Liver (tissue), 3 donors: ENCODE results near the gene DUSP16.

Source experiments
- ATF3 ChIP-seq: IDR thresholded peaks from 2 replicates; pipeline ENCODE4 v1.6.1; 2016; ENCODE audit warnings: antibody characterized with exemption
- EGR1 ChIP-seq, 2 donors: IDR thresholded peaks; 2 replicates each; pipeline ENCODE4 v1.6.1; 2016 to 2018; ENCODE audit warnings: antibody characterized with exemption in 2 of 2, low read depth in 2 of 2
- GABPA ChIP-seq, 2 donors: IDR thresholded peaks in 1 of 2; conservative IDR thresholded peaks in 1 of 2; 2 replicates each; pipeline ENCODE4 v1.6.1; 2016; ENCODE audit warnings: antibody characterized with exemption in 2 of 2, mild to moderate bottlenecking in 1 of 2, moderate library complexity in 1 of 2
- HNF4G ChIP-seq: IDR thresholded peaks from 2 replicates; pipeline ENCODE4 v1.6.1; 2016; ENCODE audit warnings: antibody characterized with exemption
- JUND ChIP-seq, 2 donors: IDR thresholded peaks; 2 replicates each; pipeline ENCODE4 v1.6.1; 2016; ENCODE audit warnings: antibody characterized with exemption in 2 of 2
- RAD21 ChIP-seq, 2 donors: IDR thresholded peaks; 2 replicates each; pipeline ENCODE4 v1.6.1; 2016; ENCODE audit warnings: antibody characterized with exemption in 2 of 2, mild to moderate bottlenecking in 2 of 2
- RXRA ChIP-seq, 2 donors: IDR thresholded peaks; 2 replicates each; pipeline ENCODE4 v1.6.1; 2017 to 2018; ENCODE audit warnings: antibody characterized with exemption in 2 of 2, mild to moderate bottlenecking in 1 of 2
- SP1 ChIP-seq: IDR thresholded peaks from 2 replicates; pipeline ENCODE4 v1.6.1; 2018; ENCODE audit warnings: antibody characterized with exemption, mild to moderate bottlenecking
- TAF1 ChIP-seq: conservative IDR thresholded peaks from 2 replicates; pipeline ENCODE4 v1.6.1; 2016; ENCODE audit warnings: antibody characterized with exemption, mild to moderate bottlenecking
- YY1 ChIP-seq: IDR thresholded peaks from 2 replicates; pipeline ENCODE4 v1.6.1; 2016; ENCODE audit warnings: antibody characterized with exemption, mild to moderate bottlenecking
- TF ChIP-seq, protein P1 (sequence below): fragments of 150-350 bp; IDR thresholded peaks from 2 replicates; pipeline ENCODE4 v1.5.1; 2017; ENCODE audit warnings: improper control_type of control experiment, low read depth, low read length; ENCODE audit not compliant: missing input control
- TF ChIP-seq, protein P2 (sequence below): IDR thresholded peaks from 2 replicates; pipeline ENCODE4 v1.6.1; 2016; ENCODE audit warnings: antibody characterized with exemption
- TF ChIP-seq, protein P3 (sequence below): IDR thresholded peaks from 2 replicates; pipeline ENCODE4 v1.6.1; 2016; ENCODE audit warnings: antibody characterized with exemption, mild to moderate bottlenecking
- TF ChIP-seq, protein P4 (sequence below): IDR thresholded peaks from 2 replicates; pipeline ENCODE4 v1.6.1; 2016; ENCODE audit warnings: antibody characterized with exemption
- donor health status: healthy.
- donor health status: healthy.

DNA sequence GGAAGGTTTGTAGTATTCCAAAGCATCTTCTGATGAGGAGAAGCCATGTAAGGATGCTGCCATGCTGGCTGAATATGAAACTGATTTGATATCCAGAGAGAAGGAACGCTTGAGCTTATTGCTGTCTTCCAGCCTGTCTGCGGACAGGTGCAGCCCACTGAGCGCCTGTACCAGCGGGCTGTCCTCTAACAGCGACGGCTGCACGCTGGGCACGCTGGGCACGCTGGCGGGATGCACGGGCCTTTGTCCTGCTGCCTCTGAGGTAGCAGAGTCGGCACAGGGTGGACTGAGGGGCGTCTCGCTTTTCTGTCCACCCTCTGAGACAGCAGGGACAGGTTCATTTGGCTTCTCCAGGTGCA, 85.2 kb downstream of the DUSP16 start:
- TF ChIP-seq RAD21 (IDR thresholded peaks at IDR 0.05) (no peak), YY1 (no peak), TAF1 (no peak), ATF3 (no peak), JUND (IDR thresholded peaks at IDR 0.05) (no peak), EGR1 (IDR thresholded peaks at IDR 0.05; ENCODE audit: low read depth in 2 of 2) (no peak), HNF4G (no peak), SP1 (no peak), RXRA (IDR thresholded peaks at IDR 0.05) (no peak), GABPA (IDR thresholded peaks at IDR 0.05 in 1 of 2, conservative IDR thresholded peaks at IDR 0.05 in 1 of 2) (no peak)
- TF ChIP-seq, protein P1, sequence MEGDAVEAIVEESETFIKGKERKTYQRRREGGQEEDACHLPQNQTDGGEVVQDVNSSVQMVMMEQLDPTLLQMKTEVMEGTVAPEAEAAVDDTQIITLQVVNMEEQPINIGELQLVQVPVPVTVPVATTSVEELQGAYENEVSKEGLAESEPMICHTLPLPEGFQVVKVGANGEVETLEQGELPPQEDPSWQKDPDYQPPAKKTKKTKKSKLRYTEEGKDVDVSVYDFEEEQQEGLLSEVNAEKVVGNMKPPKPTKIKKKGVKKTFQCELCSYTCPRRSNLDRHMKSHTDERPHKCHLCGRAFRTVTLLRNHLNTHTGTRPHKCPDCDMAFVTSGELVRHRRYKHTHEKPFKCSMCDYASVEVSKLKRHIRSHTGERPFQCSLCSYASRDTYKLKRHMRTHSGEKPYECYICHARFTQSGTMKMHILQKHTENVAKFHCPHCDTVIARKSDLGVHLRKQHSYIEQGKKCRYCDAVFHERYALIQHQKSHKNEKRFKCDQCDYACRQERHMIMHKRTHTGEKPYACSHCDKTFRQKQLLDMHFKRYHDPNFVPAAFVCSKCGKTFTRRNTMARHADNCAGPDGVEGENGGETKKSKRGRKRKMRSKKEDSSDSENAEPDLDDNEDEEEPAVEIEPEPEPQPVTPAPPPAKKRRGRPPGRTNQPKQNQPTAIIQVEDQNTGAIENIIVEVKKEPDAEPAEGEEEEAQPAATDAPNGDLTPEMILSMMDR = no peak
- TF ChIP-seq, protein P2, sequence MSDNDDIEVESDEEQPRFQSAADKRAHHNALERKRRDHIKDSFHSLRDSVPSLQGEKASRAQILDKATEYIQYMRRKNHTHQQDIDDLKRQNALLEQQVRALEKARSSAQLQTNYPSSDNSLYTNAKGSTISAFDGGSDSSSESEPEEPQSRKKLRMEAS = no peak
- TF ChIP-seq, protein P3, sequence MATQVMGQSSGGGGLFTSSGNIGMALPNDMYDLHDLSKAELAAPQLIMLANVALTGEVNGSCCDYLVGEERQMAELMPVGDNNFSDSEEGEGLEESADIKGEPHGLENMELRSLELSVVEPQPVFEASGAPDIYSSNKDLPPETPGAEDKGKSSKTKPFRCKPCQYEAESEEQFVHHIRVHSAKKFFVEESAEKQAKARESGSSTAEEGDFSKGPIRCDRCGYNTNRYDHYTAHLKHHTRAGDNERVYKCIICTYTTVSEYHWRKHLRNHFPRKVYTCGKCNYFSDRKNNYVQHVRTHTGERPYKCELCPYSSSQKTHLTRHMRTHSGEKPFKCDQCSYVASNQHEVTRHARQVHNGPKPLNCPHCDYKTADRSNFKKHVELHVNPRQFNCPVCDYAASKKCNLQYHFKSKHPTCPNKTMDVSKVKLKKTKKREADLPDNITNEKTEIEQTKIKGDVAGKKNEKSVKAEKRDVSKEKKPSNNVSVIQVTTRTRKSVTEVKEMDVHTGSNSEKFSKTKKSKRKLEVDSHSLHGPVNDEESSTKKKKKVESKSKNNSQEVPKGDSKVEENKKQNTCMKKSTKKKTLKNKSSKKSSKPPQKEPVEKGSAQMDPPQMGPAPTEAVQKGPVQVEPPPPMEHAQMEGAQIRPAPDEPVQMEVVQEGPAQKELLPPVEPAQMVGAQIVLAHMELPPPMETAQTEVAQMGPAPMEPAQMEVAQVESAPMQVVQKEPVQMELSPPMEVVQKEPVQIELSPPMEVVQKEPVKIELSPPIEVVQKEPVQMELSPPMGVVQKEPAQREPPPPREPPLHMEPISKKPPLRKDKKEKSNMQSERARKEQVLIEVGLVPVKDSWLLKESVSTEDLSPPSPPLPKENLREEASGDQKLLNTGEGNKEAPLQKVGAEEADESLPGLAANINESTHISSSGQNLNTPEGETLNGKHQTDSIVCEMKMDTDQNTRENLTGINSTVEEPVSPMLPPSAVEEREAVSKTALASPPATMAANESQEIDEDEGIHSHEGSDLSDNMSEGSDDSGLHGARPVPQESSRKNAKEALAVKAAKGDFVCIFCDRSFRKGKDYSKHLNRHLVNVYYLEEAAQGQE = no peak
- TF ChIP-seq, protein P4, sequence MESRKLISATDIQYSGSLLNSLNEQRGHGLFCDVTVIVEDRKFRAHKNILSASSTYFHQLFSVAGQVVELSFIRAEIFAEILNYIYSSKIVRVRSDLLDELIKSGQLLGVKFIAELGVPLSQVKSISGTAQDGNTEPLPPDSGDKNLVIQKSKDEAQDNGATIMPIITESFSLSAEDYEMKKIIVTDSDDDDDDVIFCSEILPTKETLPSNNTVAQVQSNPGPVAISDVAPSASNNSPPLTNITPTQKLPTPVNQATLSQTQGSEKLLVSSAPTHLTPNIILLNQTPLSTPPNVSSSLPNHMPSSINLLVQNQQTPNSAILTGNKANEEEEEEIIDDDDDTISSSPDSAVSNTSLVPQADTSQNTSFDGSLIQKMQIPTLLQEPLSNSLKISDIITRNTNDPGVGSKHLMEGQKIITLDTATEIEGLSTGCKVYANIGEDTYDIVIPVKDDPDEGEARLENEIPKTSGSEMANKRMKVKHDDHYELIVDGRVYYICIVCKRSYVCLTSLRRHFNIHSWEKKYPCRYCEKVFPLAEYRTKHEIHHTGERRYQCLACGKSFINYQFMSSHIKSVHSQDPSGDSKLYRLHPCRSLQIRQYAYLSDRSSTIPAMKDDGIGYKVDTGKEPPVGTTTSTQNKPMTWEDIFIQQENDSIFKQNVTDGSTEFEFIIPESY = no peak
